Measurements from ENCODE around the gene GTF2F2. TPM values are rescaled to one million over a fixed set of nuclear protein-coding genes. Genes with fewer than 3 reads are reported as not detected.
"Not testable (repeated sequence)": the region's sequence is repeated elsewhere in the genome, so short reads cannot be mapped to it uniquely, and the experiment has no call there.

Gene GTF2F2
- total RNA-seq, 1 experiment from 2014 or later, result 28.1 TPM

- ChIA-PET CTCF (no interaction called here), POLR2A (interaction anchor here (0.6 kb wide), 1 partner anchor 181 kb away, joined by 3 read pairs; no protein-coding TSS in a partner anchor)
Observed at GRCh38 chr13:45185286-45185685, 65.0 kb downstream of the GTF2F2 start.

DNA sequence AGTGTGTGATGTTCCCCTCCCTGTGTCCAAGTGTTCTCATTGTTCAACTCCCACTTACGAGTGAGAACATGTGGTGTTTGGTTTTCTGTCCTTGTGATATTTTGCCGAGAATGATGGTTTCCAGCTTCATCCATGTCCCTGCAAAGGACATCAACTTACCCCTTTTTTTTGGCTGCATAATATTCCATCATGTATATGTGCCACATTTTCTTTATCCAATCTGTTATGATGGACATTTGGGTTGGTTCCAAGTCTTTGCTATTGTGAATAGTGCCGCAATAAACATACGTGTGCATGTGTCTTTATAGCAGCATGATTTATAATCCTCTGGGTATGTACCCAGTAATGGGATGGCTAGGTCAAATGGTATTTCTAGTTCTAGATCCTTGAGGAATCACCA lies 68.8 kb downstream of the GTF2F2 start:
- BruUV-seq (replicated peaks); H3K4me1 ChIP-seq; H3K36me3 ChIP-seq (ENCODE audit: control insufficient read depth, insufficient read depth, low read length); DNase-seq; intact Hi-C loops (cut with micrococcal nuclease; ENCODE audit: unreplicated experiment); CTCF ChIA-PET; H3K36me3 Mint-ChIP-seq (ENCODE audit: insufficient read depth, unreplicated experiment); H3K27me3 Mint-ChIP-seq (ENCODE audit: insufficient read depth, unreplicated experiment); H3K4me1 Mint-ChIP-seq (ENCODE audit: low read depth, unreplicated experiment); H3K4me3 Mint-ChIP-seq (ENCODE audit: unreplicated experiment); H3K9me3 ChIP-seq; H3K4me3 ChIP-seq (ENCODE audit: low read depth, low read length); H3K27ac Mint-ChIP-seq (ENCODE audit: unreplicated experiment); POLR2A ChIA-PET; H3K27me3 ChIP-seq (replicated peaks; ENCODE audit: control insufficient read depth, insufficient read depth, low read length); H3K9me3 Mint-ChIP-seq (ENCODE audit: unreplicated experiment): not testable (repeated sequence)

More at GRCh38 chr13:45185286-45185685, 65.0 kb downstream of the GTF2F2 start:
- Mint-ChIP-seq H3K36me3 (ENCODE audit: insufficient read depth, unreplicated experiment) (peaks cover 10% of the 10 kb centered on the region), H3K9me3 (ENCODE audit: unreplicated experiment) (no peaks in the 10 kb centered on the region), H3K4me1 (ENCODE audit: low read depth, unreplicated experiment) (no peaks in the 10 kb centered on the region), H3K4me3 (ENCODE audit: unreplicated experiment) (no peak overlapping the region), H3K27ac (ENCODE audit: unreplicated experiment) (no peak overlapping the region), H3K27me3 (ENCODE audit: insufficient read depth, unreplicated experiment) (no peaks in the 10 kb centered on the region)
- Histone ChIP-seq H3K4me1 (peaks cover under 1% of the 10 kb centered on the region; the same call in 1 of the 2 replicates), H3K4me3 (ENCODE audit: low read depth, low read length) (no peak overlapping the region), H3K36me3 (ENCODE audit: control insufficient read depth, insufficient read depth, low read length) (no peaks in the 10 kb centered on the region), H3K9me3 (no peaks in the 10 kb centered on the region), H3K27me3 (replicated peaks; ENCODE audit: control insufficient read depth, insufficient read depth, low read length) (no peaks in the 10 kb centered on the region)
- intact Hi-C loops (cut with micrococcal nuclease; ENCODE audit: unreplicated experiment), result no loop called here
- TF ChIP-seq, protein P1, sequence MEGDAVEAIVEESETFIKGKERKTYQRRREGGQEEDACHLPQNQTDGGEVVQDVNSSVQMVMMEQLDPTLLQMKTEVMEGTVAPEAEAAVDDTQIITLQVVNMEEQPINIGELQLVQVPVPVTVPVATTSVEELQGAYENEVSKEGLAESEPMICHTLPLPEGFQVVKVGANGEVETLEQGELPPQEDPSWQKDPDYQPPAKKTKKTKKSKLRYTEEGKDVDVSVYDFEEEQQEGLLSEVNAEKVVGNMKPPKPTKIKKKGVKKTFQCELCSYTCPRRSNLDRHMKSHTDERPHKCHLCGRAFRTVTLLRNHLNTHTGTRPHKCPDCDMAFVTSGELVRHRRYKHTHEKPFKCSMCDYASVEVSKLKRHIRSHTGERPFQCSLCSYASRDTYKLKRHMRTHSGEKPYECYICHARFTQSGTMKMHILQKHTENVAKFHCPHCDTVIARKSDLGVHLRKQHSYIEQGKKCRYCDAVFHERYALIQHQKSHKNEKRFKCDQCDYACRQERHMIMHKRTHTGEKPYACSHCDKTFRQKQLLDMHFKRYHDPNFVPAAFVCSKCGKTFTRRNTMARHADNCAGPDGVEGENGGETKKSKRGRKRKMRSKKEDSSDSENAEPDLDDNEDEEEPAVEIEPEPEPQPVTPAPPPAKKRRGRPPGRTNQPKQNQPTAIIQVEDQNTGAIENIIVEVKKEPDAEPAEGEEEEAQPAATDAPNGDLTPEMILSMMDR (IDR thresholded peaks at IDR 0.05; ENCODE audit: insufficient read depth in 1 of 2, low read depth in 1 of 2, low read length in 1 of 2, severe bottlenecking in 1 of 2, unreplicated experiment in 1 of 2), result no peak
- no TSS peak for BruUV-seq (replicated peaks)
- no peak for DNase-seq

GRCh38 chr13:45189511-45189910 lies 69.2 kb downstream of the GTF2F2 start:
- H3K36me3 ChIP-seq (ENCODE audit: control insufficient read depth, insufficient read depth, low read length); CTCF ChIA-PET; H3K27me3 ChIP-seq (replicated peaks; ENCODE audit: control insufficient read depth, insufficient read depth, low read length); H3K27ac Mint-ChIP-seq (ENCODE audit: unreplicated experiment); H3K27me3 Mint-ChIP-seq (ENCODE audit: insufficient read depth, unreplicated experiment); H3K9me3 Mint-ChIP-seq (ENCODE audit: unreplicated experiment); H3K4me1 Mint-ChIP-seq (ENCODE audit: low read depth, unreplicated experiment); DNase-seq; POLR2A ChIA-PET; intact Hi-C loops (cut with micrococcal nuclease; ENCODE audit: unreplicated experiment); H3K9me3 ChIP-seq; H3K4me1 ChIP-seq; BruUV-seq (replicated peaks); H3K4me3 ChIP-seq (ENCODE audit: low read depth, low read length); H3K36me3 Mint-ChIP-seq (ENCODE audit: insufficient read depth, unreplicated experiment); H3K4me3 Mint-ChIP-seq (ENCODE audit: unreplicated experiment): not testable (repeated sequence)

DNA sequence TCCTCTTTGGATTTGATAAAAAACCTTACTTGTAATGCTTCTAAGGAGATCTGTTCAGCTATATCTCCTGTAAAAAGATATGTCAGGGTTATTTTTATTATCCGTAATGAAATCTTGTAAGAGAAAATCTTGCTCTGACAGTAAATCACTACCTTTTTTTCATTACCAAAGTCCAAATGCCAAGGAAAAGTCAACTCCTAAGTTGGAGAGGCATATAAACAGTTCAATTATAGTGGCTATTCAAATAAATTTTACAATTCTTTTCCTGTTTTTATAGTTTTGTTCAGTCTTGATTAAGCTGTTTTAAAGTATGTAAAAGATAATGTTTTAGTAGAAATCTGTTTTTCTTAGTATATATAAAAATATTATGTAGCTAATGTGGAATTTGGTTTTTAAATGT lies 71.6 kb downstream of the GTF2F2 start:
- Mint-ChIP-seq H3K27me3 (ENCODE audit: insufficient read depth, unreplicated experiment) (no peaks in the 10 kb centered on the region), H3K27ac (ENCODE audit: unreplicated experiment) (no peak overlapping the region), H3K9me3 (ENCODE audit: unreplicated experiment) (no peaks in the 10 kb centered on the region), H3K4me3 (ENCODE audit: unreplicated experiment) (no peak overlapping the region), H3K36me3 (ENCODE audit: insufficient read depth, unreplicated experiment) (peaks cover 10% of the 10 kb centered on the region), H3K4me1 (ENCODE audit: low read depth, unreplicated experiment) (no peaks in the 10 kb centered on the region)
- H3K4me3 ChIP-seq (ENCODE audit: low read depth, low read length), result no peak overlapping the region
- no peaks in the 10 kb centered on the region for H3K27me3 ChIP-seq (replicated peaks; ENCODE audit: control insufficient read depth, insufficient read depth, low read length)
- BruUV-seq (replicated peaks), result no TSS peak
- H3K36me3 ChIP-seq (ENCODE audit: control insufficient read depth, insufficient read depth, low read length), result no peaks in the 10 kb centered on the region
- H3K4me1 ChIP-seq, result peaks cover 16% of the 10 kb centered on the region
- DNase-seq, result no peak
- TF ChIP-seq, protein P1 (IDR thresholded peaks at IDR 0.05; ENCODE audit: insufficient read depth in 1 of 2, low read depth in 1 of 2, low read length in 1 of 2, severe bottlenecking in 1 of 2, unreplicated experiment in 1 of 2), result no peak
- no peaks in the 10 kb centered on the region for H3K9me3 ChIP-seq
- CTCF ChIA-PET, result no interaction called here
- intact Hi-C loops (cut with micrococcal nuclease; ENCODE audit: unreplicated experiment), result loop anchor here (10.0 kb wide), 1 partner anchor 147 kb away; no protein-coding TSS in a partner anchor
- POLR2A ChIA-PET, result no interaction called here

All from Caco-2 (cell line).